Measurements from ENCODE around the gene EDC4.

EDC4 gene

DNA sequence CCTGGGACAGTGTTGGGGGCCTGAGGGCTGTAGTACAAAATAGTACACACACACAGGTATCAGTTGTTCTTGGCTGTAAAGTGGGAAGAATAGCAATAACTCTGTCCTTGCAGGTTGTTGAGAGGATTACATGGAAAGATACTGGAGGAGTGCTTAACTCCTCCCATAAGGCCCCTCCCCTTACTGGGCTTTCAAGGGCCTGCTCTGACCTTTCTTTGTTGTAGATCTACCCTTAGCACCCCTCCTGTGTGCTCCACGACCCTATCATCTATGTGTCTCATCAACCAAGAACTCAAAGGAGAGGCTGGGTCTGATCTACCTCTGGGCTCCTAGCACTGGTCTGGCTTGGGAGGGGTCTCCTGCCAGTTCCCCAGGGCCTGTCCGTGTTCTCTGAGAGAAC lies 8.3 kb upstream of the EDC4 start:
- Histone ChIP-seq H3K9ac (ENCODE audit: low read length) (no peak overlapping the region), H3K9me3 (ENCODE audit: control insufficient read depth, insufficient read depth, low read depth, low read length) (no peaks in the 10 kb centered on the region), H3K27me3 (ENCODE audit: control insufficient read depth, insufficient read depth, low read length) (no peaks in the 10 kb centered on the region), H3K27ac (ENCODE audit: low read depth, low read length) (no peak overlapping the region), H3K4me1 (ENCODE audit: control insufficient read depth, insufficient read depth, low read length) (peaks cover 5% of the 10 kb centered on the region; the same call in 1 of the 2 replicates), H3K36me3 (ENCODE audit: control insufficient read depth, insufficient read depth, low read length) (peaks cover 82% of the 10 kb centered on the region), H3K4me3 (ENCODE audit: low read depth, low read length) (no peak overlapping the region)

DNA sequence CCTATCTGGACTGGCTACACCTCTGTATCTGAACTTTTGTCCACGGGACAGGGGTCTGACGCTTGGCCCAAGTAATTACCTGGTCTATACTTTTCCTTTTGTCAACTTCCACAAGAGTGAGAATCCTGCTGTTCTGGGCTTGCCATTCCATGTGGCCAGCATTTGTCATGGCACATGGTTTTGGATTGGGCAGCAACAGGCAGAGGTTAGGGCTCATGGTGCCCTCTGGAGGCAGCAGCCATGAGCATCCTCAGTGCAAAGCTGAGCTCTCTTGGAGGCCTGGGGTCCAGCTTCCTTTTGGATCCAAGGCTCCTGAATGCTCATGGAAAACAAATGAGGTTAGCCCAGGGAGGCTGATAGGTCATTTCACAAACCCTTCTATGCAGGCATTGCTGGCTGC lies 7.5 kb upstream of the EDC4 start:
- H3K27me3 ChIP-seq (ENCODE audit: control insufficient read depth, insufficient read depth, low read length) = no peaks in the 10 kb centered on the region
- no peak overlapping the region for H3K9ac ChIP-seq (ENCODE audit: low read length)
- no peak overlapping the region for H3K4me3 ChIP-seq (ENCODE audit: low read depth, low read length)
- no peak overlapping the region for H3K27ac ChIP-seq (ENCODE audit: low read depth, low read length)
- no peaks in the 10 kb centered on the region for H3K9me3 ChIP-seq (ENCODE audit: control insufficient read depth, insufficient read depth, low read depth, low read length)
- peaks cover 86% of the 10 kb centered on the region for H3K36me3 ChIP-seq (ENCODE audit: control insufficient read depth, insufficient read depth, low read length)
- H3K4me1 ChIP-seq (ENCODE audit: control insufficient read depth, insufficient read depth, low read length) = peaks cover 5% of the 10 kb centered on the region; the same call in 1 of the 2 replicates

DNA sequence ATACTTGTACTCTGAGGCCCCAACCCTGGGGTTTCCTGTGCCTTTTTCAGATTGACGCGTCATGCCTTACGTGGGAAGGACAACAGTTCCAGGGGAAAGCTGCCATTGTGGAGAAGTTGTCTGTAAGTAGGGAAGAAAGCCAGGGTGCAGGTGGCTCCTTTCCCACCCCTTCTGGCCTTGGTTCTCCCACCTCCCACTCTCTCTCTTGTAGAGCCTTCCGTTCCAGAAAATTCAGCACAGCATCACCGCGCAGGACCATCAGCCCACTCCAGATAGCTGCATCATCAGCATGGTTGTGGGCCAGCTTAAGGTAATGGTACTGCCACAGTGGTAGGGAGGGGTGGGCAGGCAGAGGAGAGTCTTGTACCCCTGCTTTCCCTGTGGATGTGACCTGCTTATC lies 4.6 kb upstream of the EDC4 start:
- Histone ChIP-seq H3K27me3 (ENCODE audit: control insufficient read depth, insufficient read depth, low read length) (no peaks in the 10 kb centered on the region), H3K36me3 (ENCODE audit: control insufficient read depth, insufficient read depth, low read length) (peaks cover 76% of the 10 kb centered on the region), H3K4me1 (ENCODE audit: control insufficient read depth, insufficient read depth, low read length) (peaks cover 5% of the 10 kb centered on the region; the same call in 1 of the 2 replicates), H3K27ac (ENCODE audit: low read depth, low read length) (no peak overlapping the region), H3K4me3 (ENCODE audit: low read depth, low read length) (no peak overlapping the region), H3K9ac (ENCODE audit: low read length) (no peak overlapping the region), H3K9me3 (ENCODE audit: control insufficient read depth, insufficient read depth, low read depth, low read length) (no peaks in the 10 kb centered on the region)

DNA sequence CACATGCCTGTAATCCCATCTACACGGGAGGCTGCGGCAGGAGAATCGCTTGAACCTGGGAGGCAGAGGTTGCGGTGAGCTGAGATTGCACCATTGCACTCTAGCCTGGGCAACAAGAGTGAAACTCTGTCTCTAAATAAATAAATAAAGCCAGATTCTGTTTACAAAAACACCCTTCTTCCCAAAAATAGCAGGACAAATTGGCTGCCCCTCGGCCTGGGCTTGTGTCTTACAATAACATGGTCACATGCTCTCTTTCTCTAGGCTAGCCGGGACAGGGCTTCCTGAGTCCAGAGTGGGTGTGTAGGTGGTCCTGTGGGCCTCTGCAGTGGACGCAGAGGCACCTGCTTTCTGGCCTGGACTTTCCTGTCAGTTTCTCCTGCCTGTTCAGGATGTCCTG lies 3.2 kb upstream of the EDC4 start:
- Histone ChIP-seq H3K27ac (ENCODE audit: low read depth, low read length) (no peak overlapping the region), H3K27me3 (ENCODE audit: control insufficient read depth, insufficient read depth, low read length) (no peaks in the 10 kb centered on the region), H3K36me3 (ENCODE audit: control insufficient read depth, insufficient read depth, low read length) (peaks cover 74% of the 10 kb centered on the region), H3K9me3 (ENCODE audit: control insufficient read depth, insufficient read depth, low read depth, low read length) (no peaks in the 10 kb centered on the region), H3K4me1 (ENCODE audit: control insufficient read depth, insufficient read depth, low read length) (peaks cover 13% of the 10 kb centered on the region; the same call in 1 of the 2 replicates), H3K4me3 (ENCODE audit: low read depth, low read length) (no peak overlapping the region), H3K9ac (ENCODE audit: low read length) (no peak overlapping the region)

DNA sequence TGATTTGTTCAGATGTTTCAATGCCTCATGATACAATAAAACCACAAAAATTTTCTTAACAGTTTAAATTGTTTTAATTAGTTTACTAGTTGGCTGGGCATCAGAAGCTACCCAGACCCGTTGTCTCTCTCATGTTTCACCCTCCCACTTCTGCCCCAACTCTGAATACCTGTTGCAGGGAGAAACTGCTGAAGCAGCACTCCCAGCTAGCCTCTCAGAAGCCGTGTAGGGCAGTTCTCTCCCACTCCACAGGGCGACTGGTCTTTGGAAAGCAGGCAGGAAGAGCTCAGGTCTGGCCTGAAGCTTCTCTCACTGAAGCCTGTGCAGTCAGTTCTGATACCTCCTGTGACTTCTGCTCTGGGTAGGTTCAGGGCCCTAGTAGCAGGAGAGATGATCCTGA lies 1.6 kb upstream of the EDC4 start:
- no peaks in the 10 kb centered on the region for H3K27me3 ChIP-seq (ENCODE audit: control insufficient read depth, insufficient read depth, low read length)
- H3K36me3 ChIP-seq (ENCODE audit: control insufficient read depth, insufficient read depth, low read length) = peaks cover 66% of the 10 kb centered on the region
- H3K27ac ChIP-seq (ENCODE audit: low read depth, low read length) = no peak overlapping the region

DNA sequence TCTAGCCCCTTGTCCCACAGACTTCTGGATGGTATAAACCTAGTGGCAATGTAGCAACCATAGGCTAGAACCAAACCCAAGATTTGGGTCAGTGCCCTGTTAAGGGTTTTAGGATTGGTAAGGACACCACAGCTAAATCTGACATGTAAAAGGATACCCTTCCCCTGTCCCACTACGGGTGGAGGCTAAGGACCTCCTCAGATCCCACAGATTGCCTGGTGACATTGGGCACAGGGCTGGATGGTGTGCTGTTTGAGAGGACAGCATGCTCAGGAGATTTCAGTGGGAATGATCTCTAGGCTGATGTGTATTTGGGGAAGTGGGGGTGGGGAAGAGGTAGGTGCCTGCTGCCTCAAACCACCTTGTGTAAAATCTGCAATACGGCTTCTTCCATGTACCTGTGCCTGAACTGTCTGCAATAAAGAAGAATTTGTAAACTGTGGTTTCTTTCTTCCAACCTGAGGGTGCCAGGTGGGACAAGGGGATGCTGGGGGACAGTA lies 671 bp upstream of the EDC4 start:
- H3K4me1 ChIP-seq (ENCODE audit: control insufficient read depth, insufficient read depth, low read length) = peaks cover 13% of the 10 kb centered on the region; the same call in 1 of the 2 replicates
- no peaks in the 10 kb centered on the region for H3K27me3 ChIP-seq (ENCODE audit: control insufficient read depth, insufficient read depth, low read length)
- peaks cover 66% of the 10 kb centered on the region for H3K36me3 ChIP-seq (ENCODE audit: control insufficient read depth, insufficient read depth, low read length)
- H3K9ac ChIP-seq (ENCODE audit: low read length) = no peak overlapping the region
- 0 out of 2 replicates have a peak overlapping the region, but pooled peaks have one; percentile 91 for H3K27ac ChIP-seq (ENCODE audit: low read depth, low read length)
- H3K9me3 ChIP-seq (ENCODE audit: control insufficient read depth, insufficient read depth, low read depth, low read length) = no peaks in the 10 kb centered on the region
- peak overlapping the region; percentile 97 for H3K4me3 ChIP-seq (ENCODE audit: low read depth, low read length)

More for the DNA sequence above, 1.6 kb upstream of the EDC4 start:
- H3K4me3 ChIP-seq (ENCODE audit: low read depth, low read length) = no peak overlapping the region
- H3K9me3 ChIP-seq (ENCODE audit: control insufficient read depth, insufficient read depth, low read depth, low read length) = no peaks in the 10 kb centered on the region
- H3K4me1 ChIP-seq (ENCODE audit: control insufficient read depth, insufficient read depth, low read length) = peaks cover 13% of the 10 kb centered on the region; the same call in 1 of the 2 replicates
- H3K9ac ChIP-seq (ENCODE audit: low read length) = no peak overlapping the region

DNA sequence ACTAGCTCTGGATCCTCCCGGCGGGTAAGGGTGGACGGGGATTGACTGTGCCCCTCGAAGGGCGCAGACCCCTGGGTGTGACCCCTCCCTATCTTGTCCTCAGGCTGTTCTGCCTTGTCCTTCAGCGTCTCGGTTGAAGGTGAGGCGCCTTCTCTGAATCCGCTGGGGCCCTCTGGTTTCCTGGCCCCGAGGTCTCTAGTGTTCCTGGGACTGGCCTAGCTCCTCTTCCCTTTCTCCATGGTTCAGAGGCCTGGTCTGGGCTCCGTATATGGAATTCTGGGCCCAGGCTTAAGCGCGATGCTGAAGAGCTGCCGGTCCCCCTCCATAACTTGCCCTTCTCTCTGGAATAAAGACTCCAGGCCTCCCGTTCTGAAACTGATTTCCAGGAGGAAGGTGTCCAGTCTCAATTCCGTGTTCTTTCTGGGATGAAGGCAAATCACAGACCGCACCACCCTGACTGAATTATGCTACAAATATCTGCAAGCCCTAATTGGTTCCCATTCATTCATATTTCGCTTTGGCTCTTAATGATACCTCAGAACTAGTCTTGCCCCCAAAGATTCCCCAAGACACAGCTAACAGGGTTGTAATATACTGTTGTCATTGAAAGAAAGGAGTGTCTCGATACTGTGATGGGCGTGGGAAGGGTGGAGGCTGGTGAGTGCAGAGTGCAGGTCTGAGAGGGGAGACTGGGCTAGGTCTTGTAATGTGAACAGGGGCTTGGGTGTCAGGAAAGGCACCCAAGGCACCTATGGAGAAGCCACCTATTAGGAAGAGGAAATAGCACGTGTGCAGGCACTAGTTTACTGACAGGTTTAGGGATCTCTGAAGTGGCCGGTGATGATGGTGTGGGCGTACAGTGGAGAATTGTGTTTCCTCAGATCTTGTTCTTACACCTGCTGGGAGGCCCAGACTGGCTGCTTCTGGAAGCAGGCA lies 851 bp downstream of the EDC4 start:
- Histone ChIP-seq H3K27ac (ENCODE audit: low read depth, low read length) (peak overlapping the region; percentile 91), H3K9me3 (ENCODE audit: control insufficient read depth, insufficient read depth, low read depth, low read length) (no peaks in the 10 kb centered on the region)

DNA sequence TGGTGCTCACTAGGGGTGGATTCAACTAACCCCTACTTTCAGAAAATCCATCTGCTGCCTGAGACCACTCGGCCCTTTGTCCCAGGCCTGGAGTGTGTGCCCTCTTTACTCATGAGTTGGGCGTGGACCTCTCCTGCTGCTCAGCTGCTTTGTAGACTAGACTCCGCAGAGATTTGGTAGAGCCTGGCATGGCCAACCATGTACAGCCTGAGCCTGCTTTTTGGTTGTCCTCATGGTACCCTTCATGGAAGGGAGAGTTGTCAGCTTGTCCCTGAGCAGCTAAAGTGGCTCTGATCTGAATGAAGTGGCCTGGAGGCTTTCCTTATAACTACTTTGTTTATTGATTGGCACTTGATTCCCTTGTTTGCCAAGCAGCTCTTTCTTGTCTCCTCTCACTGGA lies 1.5 kb downstream of the EDC4 start:
- Histone ChIP-seq H3K27ac (ENCODE audit: low read depth, low read length) (no peak overlapping the region), H3K9me3 (ENCODE audit: control insufficient read depth, insufficient read depth, low read depth, low read length) (no peaks in the 10 kb centered on the region), H3K27me3 (ENCODE audit: control insufficient read depth, insufficient read depth, low read length) (no peaks in the 10 kb centered on the region), H3K4me3 (ENCODE audit: low read depth, low read length) (peak overlapping the region; percentile 97; the same call in 1 of the 2 replicates), H3K9ac (ENCODE audit: low read length) (no peak overlapping the region), H3K4me1 (ENCODE audit: control insufficient read depth, insufficient read depth, low read length) (peaks cover 13% of the 10 kb centered on the region; the same call in 1 of the 2 replicates), H3K36me3 (ENCODE audit: control insufficient read depth, insufficient read depth, low read length) (peaks cover 66% of the 10 kb centered on the region)

More for the DNA sequence above, 851 bp downstream of the EDC4 start:
- Histone ChIP-seq H3K27me3 (ENCODE audit: control insufficient read depth, insufficient read depth, low read length) (no peaks in the 10 kb centered on the region), H3K4me3 (ENCODE audit: low read depth, low read length) (peak overlapping the region; percentile 97), H3K4me1 (ENCODE audit: control insufficient read depth, insufficient read depth, low read length) (peaks cover 13% of the 10 kb centered on the region; the same call in 1 of the 2 replicates), H3K36me3 (ENCODE audit: control insufficient read depth, insufficient read depth, low read length) (peaks cover 66% of the 10 kb centered on the region), H3K9ac (ENCODE audit: low read length) (peak overlapping the region; percentile 94)

DNA sequence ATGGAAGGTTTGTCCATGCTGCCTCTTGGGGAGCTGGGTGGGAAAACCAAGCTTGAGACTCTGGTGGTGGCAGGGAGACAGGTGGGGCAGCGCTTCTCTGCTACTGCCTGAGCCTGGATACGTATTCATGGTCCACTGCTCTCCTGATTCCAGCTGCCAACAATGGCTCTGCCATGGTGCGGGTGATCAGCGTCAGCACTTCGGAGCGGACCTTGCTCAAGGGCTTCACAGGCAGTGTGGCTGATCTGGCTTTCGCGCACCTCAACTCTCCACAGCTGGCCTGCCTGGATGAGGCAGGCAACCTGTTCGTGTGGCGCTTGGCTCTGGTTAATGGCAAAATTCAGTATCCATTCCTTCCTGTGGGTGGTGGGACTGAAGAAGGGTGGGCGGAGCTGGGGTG lies 4.2 kb downstream of the EDC4 start:
- Histone ChIP-seq H3K27ac (ENCODE audit: low read depth, low read length) (no peak overlapping the region), H3K4me1 (ENCODE audit: control insufficient read depth, insufficient read depth, low read length) (peaks cover 13% of the 10 kb centered on the region; the same call in 1 of the 2 replicates), H3K27me3 (ENCODE audit: control insufficient read depth, insufficient read depth, low read length) (no peaks in the 10 kb centered on the region), H3K4me3 (ENCODE audit: low read depth, low read length) (no peak overlapping the region), H3K36me3 (ENCODE audit: control insufficient read depth, insufficient read depth, low read length) (peaks cover 69% of the 10 kb centered on the region), H3K9ac (ENCODE audit: low read length) (no peak overlapping the region), H3K9me3 (ENCODE audit: control insufficient read depth, insufficient read depth, low read depth, low read length) (no peaks in the 10 kb centered on the region)

DNA sequence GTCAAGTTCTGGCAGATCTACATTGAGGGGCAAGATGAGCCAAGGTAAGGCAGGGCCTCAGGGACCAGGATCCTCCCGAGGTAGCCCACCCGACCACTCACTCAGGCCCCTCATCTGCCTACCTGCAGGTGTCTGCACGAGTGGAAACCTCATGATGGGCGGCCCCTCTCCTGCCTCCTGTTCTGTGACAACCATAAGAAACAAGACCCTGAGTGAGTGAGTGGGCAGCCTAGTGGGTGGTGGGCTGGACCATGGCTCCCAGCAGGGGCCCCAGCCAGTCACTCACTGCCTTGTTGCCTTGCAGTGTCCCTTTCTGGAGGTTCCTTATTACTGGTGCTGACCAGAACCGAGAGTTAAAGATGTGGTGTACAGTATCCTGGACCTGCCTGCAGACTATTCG lies 5.4 kb downstream of the EDC4 start:
- Histone ChIP-seq H3K9ac (ENCODE audit: low read length) (no peak overlapping the region), H3K36me3 (ENCODE audit: control insufficient read depth, insufficient read depth, low read length) (peaks cover 80% of the 10 kb centered on the region), H3K4me1 (ENCODE audit: control insufficient read depth, insufficient read depth, low read length) (peaks cover 8% of the 10 kb centered on the region; the same call in 1 of the 2 replicates), H3K4me3 (ENCODE audit: low read depth, low read length) (no peak overlapping the region), H3K9me3 (ENCODE audit: control insufficient read depth, insufficient read depth, low read depth, low read length) (no peaks in the 10 kb centered on the region), H3K27ac (ENCODE audit: low read depth, low read length) (no peak overlapping the region), H3K27me3 (ENCODE audit: control insufficient read depth, insufficient read depth, low read length) (no peaks in the 10 kb centered on the region)

DNA sequence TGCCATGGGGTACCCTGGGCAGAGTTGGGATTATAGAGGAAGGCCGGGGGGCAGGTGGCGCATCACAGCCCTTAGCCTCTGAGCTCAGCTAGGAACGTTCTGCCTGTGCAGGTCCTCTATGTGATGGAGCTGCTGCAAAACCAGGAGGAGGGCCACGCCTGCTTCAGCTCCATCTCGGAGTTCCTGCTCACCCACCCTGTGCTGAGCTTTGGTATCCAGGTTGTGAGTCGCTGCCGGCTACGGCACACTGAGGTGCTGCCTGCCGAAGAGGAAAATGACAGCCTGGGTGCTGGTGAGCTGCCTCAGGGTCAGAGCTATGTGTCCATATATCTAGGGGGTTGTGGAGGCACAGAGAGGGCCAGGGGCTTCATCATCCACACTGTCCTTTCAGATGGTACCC lies 6.0 kb downstream of the EDC4 start:
- peaks cover 7% of the 10 kb centered on the region; the same call in 1 of the 2 replicates for H3K4me1 ChIP-seq (ENCODE audit: control insufficient read depth, insufficient read depth, low read length)
- no peak overlapping the region for H3K27ac ChIP-seq (ENCODE audit: low read depth, low read length)
- H3K36me3 ChIP-seq (ENCODE audit: control insufficient read depth, insufficient read depth, low read length) = peaks cover 85% of the 10 kb centered on the region
- no peaks in the 10 kb centered on the region for H3K9me3 ChIP-seq (ENCODE audit: control insufficient read depth, insufficient read depth, low read depth, low read length)
- H3K4me3 ChIP-seq (ENCODE audit: low read depth, low read length) = no peak overlapping the region
- no peak overlapping the region for H3K9ac ChIP-seq (ENCODE audit: low read length)
- H3K27me3 ChIP-seq (ENCODE audit: control insufficient read depth, insufficient read depth, low read length) = no peaks in the 10 kb centered on the region
